Colon (tissue), 2 donors: ENCODE results near the gene CLVS2.

Experiments
- FAIRE-seq: peaks from 2 replicates; lab custom pipeline; 2012; peaks lifted over from hg19 to GRCh38; lab: Jason Lieb, UNC
- donor health status: control.
- donor health status: control.

Gene CLVS2

GRCh38 chr6:122995921-122996793 lies at the start of gene CLVS2:
Gene CLVS2 (plus strand): TSS chr6:122996235. CDS start chr6:122997778, 1,543 bp downstream.
- FAIRE-seq: no peak

- no peak for FAIRE-seq
Observed at GRCh38 chr6:122947355-122947754, 48.7 kb upstream of the CLVS2 start.

- FAIRE-seq: no peak
Observed at GRCh38 chr6:122953766-122954165, 42.3 kb upstream of the CLVS2 start.

- FAIRE-seq: no peak
Observed at GRCh38 chr6:122956376-122956775, 39.7 kb upstream of the CLVS2 start.

DNA sequence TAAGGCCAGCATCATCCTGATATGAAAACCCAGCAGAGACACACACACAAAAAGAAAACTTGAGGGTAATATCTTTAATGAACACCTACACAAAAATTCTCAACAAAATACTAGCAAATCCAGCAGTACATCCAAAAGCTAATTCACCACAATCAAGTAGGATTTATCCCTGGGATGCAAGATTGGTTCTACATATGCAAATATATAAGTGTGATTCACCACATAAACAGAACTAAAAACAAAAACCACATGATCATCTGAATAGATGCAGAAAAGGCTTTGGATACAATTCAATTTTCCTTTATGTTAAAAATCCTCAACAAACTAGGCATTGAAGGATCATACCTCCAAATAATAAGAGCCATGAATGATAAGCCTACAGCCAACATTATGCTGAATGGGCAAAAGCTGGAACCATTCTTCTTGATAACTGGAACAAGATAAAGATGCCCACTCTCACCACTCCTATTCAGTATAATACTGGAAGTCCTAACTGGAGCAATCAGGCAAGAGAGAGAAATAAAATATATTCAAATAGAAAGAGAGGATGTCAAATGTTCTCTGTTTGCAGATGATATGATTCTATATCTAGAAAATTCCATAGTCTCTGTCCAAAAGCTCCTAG lies 33.9 kb upstream of the CLVS2 start:
- no peak for FAIRE-seq

DNA sequence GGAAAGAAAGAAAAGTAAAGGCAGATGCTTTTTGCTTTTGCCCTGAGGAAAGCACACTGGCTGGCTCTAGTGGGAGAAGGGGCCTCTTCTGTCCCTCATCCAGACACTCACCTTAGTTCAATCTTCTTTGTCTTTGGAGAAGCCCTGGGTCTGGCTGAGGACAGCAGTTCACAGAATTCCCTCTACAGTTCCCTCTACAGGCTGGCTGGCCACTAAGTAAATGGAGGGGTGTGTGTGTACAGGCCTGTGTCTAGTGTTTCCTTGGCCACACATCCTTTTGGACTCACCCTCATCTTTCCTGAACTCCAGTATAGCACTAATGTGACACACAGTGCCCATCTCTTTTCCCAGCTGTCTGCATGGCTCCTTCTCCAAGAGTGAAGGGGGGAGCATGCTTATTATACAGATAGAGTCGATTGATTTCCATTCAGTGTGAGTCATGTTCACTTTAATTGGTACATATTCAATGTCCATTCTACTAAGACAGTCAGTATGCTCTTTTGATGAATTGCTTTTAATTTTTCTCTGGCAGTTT lies 26.0 kb upstream of the CLVS2 start:
- FAIRE-seq: no peak

- FAIRE-seq: no peak
Observed at GRCh38 chr6:122977180-122977579, 18.9 kb upstream of the CLVS2 start.

DNA sequence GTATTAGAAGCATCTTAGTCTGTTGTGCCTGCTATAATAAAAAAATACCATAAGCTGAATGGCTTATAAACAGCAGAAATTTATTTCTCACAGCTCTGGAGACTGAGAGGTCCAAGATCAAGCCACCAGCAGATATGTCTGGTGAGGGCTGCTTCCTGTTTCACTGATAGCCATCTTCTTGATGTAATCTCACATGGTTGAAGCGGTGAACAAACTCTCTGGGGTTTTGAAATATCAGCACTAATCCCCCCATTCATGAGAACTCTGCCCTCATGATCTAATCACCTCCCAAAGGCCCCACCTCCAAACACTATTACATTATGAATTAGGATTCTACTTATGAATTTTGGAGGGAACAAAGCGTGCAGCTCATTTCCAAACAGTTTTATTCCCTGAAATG lies 11.6 kb upstream of the CLVS2 start:
- no peak for FAIRE-seq

GRCh38 chr6:122994256-122994655 lies 1.8 kb upstream of the CLVS2 start:
- no peak for FAIRE-seq

GRCh38 chr6:122996794-122997505 lies 915 bp downstream of the CLVS2 start:
- no peak for FAIRE-seq

DNA sequence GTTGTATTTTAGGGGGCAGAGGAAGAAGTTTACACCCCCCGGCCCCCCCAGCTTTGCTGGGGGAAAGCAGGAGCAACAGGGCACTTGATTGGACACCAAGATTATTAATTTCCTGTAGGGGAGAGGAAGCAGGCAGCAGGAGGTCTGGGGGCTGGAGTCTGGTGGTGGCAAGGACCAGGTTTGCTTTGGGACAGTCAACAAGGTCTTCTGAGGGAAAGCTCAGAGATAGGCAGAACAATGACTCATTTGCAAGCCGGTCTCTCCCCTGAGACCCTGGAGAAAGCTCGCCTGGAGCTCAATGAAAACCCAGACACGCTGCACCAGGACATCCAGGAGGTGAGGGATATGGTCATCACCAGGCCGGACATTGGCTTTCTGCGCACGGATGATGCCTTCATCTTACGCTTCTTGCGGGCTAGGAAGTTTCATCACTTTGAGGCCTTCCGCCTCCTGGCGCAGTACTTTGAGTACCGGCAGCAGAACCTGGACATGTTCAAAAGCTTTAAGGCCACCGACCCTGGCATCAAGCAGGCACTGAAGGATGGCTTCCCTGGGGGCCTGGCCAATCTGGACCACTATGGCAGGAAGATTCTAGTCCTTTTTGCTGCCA lies 1.6 kb downstream of the CLVS2 start:
- FAIRE-seq: no peak

- no peak for FAIRE-seq
Observed at GRCh38 chr6:122998403-122998975, 2.5 kb downstream of the CLVS2 start.

GRCh38 chr6:123000244-123000770 lies 4.3 kb downstream of the CLVS2 start:
- FAIRE-seq: no peak

DNA sequence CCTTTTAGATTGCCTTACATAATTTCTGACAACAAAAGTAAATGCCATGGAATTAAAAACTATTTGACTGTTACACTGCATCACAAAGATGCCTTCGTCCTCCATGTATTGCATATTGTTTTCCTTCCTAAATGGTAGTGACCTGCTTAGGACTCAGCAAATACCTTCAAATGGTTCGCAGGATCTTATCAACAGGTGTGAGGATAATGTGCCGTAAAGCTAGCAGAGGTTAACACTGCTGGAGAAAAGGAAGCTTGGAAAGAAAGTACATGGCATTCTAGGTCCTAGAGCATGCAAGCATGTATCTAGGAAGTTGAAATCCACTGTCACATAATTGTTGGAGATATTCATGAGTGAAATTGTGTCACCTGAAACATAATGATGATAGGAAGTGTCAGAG lies 5.5 kb downstream of the CLVS2 start:
- FAIRE-seq: no peak

DNA sequence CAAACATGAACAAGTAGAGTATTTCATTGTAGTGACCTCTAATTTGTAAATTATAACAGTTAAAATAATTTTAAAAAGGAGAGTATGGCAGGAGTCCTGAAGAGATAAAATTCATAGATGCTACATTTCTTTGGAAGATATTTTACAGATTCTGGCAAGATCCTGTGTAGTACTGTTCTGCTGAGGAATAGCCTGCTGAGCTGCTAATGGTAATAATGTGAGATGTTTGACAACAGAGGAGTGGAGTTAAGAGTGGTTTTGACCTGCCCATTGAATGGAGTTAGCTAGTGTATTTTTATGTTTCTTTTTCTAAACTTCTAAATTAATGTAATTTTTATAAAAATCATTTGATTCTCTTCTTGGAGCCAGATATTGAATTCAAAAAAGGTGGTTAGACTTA lies 11.8 kb downstream of the CLVS2 start:
- FAIRE-seq: no peak

DNA sequence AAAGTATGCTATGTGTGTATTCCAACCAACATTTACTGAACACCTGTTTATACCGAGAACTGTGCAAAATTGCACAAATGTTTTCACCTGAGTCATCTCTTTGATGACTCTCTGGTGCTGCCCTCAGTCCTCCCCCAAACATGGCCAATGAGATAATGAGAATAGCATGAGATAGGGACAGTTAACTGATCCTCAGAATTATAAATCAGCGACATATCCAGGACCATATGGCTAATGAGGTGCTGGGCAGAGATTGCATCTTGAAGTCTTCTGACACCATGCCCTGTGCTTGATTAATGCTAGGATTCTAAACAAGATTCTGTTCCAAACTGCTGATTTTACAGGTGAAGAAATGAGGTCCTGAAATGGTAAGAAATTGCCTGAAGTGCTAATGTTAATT lies 13.0 kb downstream of the CLVS2 start:
- no peak for FAIRE-seq

- FAIRE-seq: no peak
Observed at GRCh38 chr6:123014835-123015234, 18.8 kb downstream of the CLVS2 start.

DNA sequence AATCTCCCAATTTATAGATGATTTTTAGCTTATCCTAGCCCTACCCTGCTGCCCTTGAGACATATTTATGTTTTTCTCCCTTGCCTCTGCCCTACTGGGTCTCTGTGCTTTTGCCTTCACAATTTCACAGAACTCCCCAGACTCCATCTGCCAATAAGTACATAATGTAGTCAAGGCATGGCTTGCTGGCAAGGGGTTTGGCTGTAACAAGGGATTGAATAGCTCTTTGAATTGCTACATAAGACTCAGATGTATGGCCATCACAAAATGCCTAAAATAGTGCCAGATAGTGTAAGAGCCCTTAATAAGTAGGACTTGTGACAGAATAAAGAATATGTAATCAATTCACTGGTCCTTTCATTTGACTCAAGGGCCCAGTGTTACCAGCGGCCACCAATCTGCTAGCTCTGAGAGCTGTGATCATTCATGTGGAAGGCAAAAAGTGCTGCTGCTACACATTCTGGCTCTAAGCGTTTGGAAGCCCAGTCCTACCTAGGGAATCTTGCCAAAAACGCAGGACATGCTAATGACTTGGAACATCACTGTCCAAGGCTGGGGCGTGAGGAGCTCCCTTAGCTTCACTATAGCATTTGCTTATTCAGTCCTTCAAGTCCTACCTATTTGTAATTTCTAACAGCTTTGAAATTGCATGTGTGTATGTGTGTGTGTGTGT lies 20.5 kb downstream of the CLVS2 start:
- no peak for FAIRE-seq

DNA sequence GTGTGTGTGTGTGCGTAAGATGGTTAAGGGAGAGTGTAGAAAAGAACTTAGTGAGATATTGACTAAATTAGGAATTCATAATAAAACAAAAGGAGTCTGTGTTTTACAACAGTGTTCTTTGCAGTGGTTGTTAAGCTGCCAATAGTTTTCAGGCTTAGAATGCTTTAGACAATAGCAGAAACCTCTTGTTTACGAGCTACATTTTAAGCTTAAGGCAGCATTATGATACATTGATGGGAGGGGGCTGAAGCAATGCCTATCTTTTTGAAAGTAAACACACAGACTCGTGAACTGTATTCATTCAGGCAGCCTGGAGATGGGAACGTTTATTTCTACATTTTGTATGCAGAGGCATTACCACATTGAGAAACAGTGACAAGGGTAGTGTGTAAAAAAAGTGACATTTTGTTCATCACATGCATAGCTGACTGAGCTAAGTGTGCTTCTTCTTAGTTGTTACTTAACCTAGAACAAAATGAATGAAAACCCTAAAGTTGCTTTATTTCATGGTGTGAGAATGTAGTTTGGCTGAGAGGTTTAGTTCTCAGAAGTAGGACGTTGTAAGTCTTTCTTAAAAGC lies 21.2 kb downstream of the CLVS2 start:
- FAIRE-seq: no peak

DNA sequence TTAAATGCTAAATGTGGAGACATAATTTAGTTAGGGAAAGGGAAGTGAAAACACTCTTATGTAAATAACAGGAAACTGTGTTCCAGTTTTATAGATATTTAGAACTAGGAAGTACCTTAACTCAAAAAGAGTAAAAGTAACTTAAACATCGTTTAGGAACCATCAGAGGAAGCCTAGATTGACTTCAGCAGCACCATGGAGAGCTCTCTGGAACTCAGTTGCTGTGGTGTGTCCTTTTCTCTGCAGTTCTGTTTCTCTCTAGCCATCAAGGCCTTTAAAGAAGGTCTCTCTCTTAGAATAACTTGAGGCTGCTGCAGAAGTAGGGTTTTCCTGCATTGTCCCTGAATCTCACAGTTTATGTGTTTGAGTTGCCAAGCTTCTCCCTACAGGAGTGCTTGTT lies 26.9 kb downstream of the CLVS2 start:
- FAIRE-seq: no peak

DNA sequence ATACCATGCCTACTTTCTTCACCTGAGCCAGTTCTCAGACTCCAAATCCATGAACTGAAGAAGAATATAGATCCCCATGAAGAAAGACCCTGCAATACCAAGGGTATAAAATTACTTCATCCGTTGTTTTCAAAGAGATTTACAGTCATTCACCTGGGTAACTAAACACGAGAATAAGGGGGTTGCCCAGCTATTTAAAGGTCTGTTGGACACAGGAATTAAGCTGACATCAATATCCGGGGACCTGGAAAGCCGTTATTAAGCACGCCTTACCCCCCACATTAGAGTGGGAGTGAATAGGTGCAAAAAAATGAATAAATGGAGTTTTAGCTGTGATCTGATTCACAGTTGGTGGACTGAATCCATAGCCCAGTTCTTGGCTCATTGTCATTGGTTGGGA lies 28.9 kb downstream of the CLVS2 start:
- no peak for FAIRE-seq
